Activated gamma-delta T cell (primary cell): ENCODE results near the gene PER3.
A peak's percentile ranks its signal among the peaks of the same experiment; 100 is the strongest.
"Not testable (repeated sequence)": the region's sequence is repeated elsewhere in the genome, so short reads cannot be mapped to it uniquely, and the experiment has no call there.

Experiments
- DNase-seq: peaks from one replicate; lab custom pipeline; 2025; lab: John Stamatoyannopoulos, UW

PER3 gene

DNA sequence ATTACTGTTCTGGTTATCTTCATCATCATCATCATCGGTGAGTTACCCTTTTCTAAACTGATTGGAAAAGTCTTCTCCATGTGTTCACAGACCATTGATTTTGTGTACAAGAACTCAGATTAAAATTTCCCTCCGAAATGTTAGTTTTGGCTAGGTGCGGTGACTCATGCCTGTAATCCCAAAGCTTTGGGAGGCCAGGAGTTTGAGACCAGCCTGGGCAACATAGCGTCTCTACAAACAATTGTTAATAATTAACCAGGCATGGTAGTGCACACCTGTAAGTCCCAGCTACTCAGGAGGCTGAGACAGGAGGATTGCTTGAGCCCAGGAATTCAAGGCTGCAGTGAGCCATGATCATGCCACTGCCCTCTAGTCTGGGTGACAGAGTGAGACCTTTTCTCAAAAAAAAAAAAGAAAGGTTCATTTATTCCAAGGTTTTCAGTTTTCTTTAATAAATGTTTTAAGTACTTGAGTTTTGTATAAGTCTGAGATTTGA is 5.9 kb upstream of the PER3 start:
- DNase-seq: no peak

- DNase-seq: no peak
Measured at GRCh38 chr1:7780976-7781375, 3.1 kb upstream of the PER3 start.

- no peak for DNase-seq
Measured at GRCh38 chr1:7781501-7781900, 2.6 kb upstream of the PER3 start.

GRCh38 chr1:7781923-7782495 is 2.1 kb upstream of the PER3 start:
- no peak for DNase-seq

DNA sequence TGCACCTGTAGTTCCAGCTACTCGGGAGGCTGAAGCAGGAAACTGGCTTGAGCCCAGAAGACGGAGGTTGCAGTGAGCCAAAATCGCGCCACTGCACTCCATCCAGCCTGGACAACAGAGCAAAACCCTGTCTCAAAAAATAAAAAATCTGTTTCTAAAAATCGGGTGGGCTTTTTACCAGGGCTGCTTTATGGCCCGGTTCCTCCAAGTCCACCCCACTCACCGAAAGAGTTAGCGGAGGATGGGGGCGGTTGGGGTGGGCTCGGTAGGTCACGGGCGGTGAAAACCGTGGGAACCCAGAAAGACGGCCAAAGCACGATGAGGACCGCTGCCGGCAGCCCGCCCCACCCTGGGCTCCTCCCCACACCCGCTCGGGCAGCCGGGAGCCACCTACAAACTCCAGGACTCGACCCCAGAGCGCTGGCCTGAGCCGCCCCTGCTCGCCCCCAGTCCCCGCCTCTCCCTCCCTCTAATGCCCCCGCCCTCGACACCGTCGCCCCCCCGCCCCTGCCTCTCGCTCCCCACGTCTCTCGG is 846 bp upstream of the PER3 start:
- peak; percentile 59 for DNase-seq

GRCh38 chr1:7784492-7785071 is 491 bp downstream of the PER3 start:
- DNase-seq: no peak

GRCh38 chr1:7785108-7785507 is 1.0 kb downstream of the PER3 start:
- DNase-seq: no peak

- DNase-seq: no peak
Measured at GRCh38 chr1:7786795-7787194, 2.7 kb downstream of the PER3 start.

DNA sequence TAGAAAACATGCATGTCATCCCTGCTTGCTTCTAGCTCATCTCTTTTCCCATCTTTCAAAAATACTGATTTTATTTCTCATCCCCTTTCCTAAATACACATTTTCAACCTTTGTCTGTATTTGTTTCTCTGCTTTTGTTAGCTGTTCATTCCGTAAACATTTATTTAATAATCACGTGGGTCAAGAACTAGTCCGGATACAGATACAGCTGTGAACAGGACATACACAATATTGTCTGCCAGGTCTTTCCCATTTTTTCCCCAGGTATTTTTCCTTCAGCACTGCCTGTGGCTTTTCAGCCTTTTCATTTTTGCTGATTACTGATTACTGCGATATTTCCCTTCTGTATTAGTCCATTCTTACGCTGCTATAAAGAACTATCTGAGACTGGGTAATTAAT is 5.7 kb downstream of the PER3 start:
- DNase-seq: no peak

GRCh38 chr1:7791027-7791426 is 6.9 kb downstream of the PER3 start:
- DNase-seq: not testable (repeated sequence)

DNA sequence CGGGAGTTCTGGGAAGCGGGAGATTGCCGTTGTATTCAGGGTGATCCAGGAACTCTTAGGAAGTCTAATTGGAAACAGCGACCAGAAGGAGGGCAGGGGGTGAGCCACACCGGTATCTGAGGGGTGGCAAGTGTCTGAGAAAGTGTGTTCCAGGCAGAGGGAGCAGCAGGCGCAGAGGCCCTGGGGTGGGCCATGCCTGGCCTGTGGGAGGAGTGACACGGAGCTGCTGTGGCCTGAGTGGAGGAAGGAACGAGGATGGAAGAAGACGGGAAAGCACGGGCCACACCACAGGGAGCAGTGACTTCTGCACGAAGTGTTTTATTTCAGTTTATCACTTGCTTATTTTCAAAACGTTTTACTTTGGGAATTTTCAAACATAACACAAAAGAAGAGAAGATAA is 11.3 kb downstream of the PER3 start:
- no peak for DNase-seq

- no peak for DNase-seq
Measured at GRCh38 chr1:7805460-7805859, 21.4 kb downstream of the PER3 start.

- DNase-seq: no peak
Measured at GRCh38 chr1:7808253-7808844, 24.3 kb downstream of the PER3 start.

DNA sequence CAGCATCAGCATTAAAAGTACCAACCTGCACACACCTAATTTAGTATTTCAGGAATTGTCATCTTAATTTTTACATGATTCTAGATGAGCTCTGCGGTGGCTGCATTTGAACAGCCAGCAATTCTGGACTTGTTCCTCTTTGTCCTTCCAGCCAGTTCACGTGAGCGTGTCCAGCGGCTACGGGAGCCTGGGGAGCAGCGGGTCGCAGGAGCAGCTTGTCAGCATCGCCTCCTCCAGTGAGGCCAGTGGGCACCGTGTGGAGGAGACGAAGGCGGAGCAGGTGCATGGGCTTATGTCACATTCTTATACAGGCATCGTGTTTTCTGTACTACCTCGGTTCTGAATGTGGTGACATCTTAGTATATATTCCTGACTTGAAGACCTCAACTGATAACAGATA is 25.7 kb downstream of the PER3 start:
- DNase-seq: no peak

DNA sequence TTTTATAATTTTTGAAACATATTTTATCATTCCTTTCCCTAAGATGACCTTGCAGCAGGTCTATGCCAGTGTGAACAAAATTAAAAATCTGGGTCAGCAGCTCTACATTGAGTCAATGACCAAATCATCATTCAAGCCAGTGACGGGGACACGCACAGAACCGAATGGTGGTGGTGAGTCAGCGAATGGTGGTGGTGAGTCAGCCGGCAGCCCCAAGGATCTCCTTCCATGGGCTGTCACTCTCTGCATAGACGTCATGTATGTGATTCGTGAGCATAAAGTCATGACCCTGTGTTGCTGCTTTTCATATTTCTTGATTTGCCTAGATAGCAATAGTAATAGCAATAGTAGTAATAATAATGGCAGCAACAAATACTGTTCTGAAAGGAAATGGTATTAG is 26.3 kb downstream of the PER3 start:
- DNase-seq: no peak

GRCh38 chr1:7811476-7811875 is 27.4 kb downstream of the PER3 start:
- DNase-seq: no peak

DNA sequence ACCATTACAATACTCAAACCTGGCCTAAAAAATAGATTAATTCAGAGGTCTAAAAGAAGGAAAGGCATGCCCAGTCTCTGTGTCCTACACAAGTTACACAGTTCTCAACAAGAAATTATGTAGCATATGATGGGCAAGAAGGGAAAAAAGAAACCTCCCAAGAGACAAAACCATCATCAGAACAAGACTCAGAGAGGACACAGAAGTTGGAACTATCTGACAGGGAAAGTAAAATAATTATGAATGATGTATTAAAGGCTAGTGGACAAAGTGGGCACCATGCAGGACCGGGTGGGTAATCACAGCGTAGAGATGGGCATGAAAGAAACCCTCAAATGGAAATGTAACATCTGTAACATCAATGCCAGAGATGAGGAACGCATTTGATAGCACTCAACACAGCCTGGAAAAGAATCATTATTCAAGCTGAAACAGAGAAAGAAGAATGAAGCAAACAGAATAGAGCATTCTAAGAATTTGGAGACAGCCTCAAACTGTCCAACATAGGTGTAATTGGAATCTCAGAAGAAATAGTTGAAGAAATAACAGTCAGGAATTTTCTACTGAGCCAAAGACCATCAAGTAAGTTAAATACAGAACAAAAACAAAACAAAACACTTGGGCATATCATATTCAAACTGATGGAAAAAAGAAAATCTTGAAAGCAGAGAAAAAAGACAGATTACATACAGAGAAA is 29.7 kb downstream of the PER3 start:
- DNase-seq: no peak

- no peak for DNase-seq
Measured at GRCh38 chr1:7821282-7821681, 37.2 kb downstream of the PER3 start.

- DNase-seq: no peak
Measured at GRCh38 chr1:7824701-7825100, 40.6 kb downstream of the PER3 start.

GRCh38 chr1:7826363-7826762 is 42.3 kb downstream of the PER3 start:
- no peak for DNase-seq

DNA sequence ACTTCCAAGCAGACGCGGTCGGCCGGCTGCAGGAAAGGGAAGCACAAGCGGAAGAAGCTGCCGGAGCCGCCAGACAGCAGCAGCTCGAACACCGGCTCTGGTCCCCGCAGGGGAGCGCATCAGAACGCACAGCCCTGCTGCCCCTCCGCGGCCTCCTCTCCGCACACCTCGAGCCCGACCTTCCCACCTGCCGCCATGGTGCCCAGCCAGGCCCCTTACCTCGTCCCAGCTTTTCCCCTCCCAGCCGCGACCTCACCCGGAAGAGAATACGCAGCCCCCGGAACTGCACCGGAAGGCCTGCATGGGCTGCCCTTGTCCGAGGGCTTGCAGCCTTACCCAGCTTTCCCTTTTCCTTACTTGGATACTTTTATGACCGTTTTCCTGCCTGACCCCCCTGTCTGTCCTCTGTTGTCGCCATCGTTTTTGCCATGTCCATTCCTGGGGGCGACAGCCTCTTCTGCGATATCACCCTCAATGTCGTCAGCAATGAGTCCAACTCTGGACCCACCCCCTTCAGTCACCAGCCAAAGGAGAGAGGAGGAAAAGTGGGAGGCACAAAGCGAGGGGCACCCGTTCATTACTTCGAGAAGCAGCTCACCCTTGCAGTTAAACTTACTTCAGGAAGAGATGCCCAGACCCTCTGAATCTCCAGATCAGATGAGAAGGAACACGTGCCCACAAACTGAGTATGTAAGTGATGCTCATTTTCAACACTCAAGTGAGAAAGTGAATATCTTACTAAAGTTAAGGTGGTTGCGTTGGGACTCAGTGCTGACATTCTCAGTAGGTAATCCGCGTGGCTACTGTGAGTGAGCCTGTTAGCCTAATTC is 43.2 kb downstream of the PER3 start:
- no peak for DNase-seq

DNA sequence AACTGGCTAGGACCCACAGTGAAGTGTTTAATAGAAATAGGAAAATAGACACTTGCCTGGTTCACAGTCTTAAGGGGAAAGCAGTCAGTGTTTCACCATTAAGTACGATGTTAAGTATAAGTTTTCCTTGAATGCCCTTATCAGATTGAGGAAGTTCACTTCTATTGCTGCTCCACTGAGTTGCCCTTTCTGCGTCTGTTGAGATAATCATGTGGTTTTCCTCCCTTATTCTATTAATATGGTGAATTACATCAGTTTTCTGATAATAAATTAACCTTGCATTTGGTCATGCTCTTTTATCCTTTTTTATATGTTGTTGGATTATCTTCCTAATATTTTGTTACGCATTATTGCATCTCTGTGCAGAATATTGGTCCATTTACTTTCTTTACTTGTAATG is 47.4 kb downstream of the PER3 start:
- no peak for DNase-seq
